GM19395 (cell line): Measurements from ENCODE around the gene TMEM54.

Experiments
- ATAC-seq: cut with Tn5 transposase; IDR thresholded peaks from one replicate; pipeline ENCODE4 v1.9.1; 2021; ENCODE audit warnings: mild to moderate bottlenecking, moderate library complexity; ENCODE audit not compliant: unreplicated experiment

TMEM54 gene

GRCh38 chr1:32864375-32865019, 36.7 kb downstream of the TMEM54 start:
- ATAC-seq: no peak

GRCh38 chr1:32863881-32864245, 37.3 kb downstream of the TMEM54 start:
- ATAC-seq: no peak

DNA sequence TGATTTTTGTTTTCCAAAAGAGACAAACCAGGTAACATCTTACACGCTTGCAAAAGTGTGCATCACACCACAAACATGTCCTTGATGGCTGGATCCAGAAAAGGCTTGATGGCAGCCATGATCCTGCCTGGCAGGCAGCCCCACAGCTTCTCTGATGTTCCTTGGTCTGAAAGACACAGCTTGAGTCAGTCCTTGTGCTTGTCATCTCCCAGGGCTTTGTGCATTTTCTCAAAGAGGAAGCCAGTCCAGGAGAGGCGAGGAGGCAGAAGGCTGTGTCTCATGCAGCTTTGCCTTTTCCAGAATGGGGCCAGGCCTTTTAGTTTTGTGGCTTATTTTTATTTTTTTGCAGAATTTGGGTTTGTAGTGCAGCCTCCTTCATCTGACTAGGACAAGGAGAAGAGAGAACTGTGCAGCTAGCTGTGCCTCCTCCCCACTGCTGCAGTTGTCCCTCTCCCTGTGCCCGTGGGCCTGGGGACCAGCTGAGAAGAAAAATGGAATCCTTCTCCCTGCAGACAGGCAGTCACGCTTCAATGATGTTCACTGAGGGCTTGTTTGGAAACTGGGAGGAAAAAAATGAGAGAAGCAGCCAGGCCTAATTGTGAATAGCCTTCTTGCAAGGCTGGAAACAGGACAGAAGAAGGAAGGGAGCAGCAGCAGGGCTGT, 37.8 kb downstream of the TMEM54 start:
- no peak for ATAC-seq

DNA sequence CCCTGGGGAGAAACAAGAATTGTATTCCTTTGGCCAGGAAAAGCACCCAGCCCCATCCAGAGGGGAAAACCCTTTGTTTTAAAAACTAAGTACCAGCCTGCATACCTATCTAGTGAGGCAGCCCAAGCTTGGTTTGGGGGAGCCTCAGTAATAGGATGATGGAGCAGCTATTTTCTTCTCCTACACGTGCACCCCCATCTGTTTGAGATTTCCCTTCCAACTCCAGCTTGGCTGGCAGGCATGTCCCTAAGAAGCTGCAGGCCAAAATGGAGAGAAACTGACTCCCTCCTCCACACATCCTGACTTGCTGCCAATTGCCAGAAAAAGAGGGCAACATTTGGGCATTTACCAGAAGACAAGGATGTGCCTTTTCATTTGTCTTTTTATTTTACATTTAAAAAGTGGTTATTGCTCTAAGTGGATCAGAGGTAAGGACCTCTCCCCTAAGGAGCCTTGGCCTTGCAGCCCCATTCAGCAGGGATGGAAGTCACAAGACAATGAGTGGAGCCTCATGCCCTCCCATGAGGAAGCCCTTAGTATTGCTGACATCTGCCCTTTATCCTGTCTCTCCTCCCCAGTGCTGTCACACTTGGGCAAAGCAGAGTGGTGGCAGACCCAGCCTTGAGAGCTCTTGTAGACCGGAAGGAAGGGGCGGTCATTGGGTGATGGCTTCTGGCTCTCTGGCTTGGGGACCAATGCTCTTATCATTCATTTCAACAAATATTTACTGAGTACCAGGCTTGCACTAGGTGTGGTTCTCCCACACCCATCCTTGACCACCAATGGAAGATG, 39.1 kb downstream of the TMEM54 start:
- no peak for ATAC-seq

GRCh38 chr1:32860566-32860965, 40.6 kb downstream of the TMEM54 start:
- no peak for ATAC-seq

- ATAC-seq: no peak
These were observed 41.3 kb downstream of the TMEM54 start for GRCh38 chr1:32859915-32860314.

DNA sequence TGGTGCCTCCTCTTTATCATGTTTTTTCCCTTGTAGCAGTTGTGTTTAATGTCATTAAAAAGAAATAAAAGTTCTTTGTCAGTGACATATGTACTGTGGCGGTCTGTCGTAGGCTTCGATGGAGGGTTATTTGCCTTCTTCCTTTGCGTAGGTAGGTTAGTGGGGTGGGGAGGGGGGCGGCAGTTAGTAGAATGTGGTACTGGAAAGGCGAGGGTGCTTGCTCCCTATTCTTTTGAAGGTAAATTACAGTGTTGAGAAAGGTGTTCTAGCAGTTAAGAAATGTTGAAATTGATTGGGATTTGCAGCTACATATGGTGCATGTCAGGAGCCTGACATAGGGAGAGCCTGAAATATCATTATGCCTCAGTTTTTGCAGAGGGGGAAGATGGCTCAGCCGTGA, 42.4 kb downstream of the TMEM54 start:
- ATAC-seq: no peak

GRCh38 chr1:32858136-32858535, 43.1 kb downstream of the TMEM54 start:
- no peak for ATAC-seq

DNA sequence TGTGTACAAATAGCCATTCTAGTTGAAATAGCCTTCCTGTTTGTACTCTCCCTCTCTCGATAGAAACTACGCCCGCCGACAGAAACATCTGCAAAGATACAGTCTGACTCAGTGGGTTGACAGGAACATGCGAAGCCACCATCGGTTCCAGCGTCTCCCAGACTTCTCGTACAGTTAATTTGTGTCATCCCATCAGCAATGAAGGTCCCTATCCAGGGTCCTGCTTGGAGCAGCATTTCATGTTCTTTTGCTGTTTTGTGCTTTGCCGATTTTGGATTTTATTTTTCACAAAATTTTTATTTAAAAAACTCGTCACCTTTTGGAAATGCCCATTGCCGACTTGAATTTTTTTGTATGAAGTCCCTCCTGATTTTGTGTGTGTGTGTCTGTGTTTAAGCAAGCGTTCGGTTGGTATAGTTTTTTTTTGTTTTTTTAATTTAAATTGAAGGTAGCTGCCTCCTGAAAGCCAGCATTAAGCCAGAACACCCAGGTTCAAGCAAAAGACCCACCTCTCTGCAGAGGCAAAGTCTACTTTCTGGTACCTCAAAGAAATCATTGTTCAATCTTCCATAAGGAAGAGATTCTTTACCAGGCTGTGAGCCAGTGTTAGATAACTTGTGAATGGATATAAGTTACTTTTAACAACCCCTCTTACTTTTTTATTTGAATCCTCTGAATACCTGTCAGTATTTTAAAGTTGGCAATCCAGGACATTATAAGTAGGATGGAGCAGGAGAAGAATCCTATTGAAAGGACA, 45.1 kb downstream of the TMEM54 start:
- ATAC-seq: no peak

GRCh38 chr1:32848354-32849063, 52.7 kb downstream of the TMEM54 start:
- no peak for ATAC-seq
